Stimulated activated effector memory CD8-positive, alpha-beta T cell treated with anti-CD3 and anti-CD28 coated beads, Interleukin-12 subunit alpha, Interleukin-12 subunit beta, amount 100 ng/mL, for 72 hours (primary cell): Measurements from ENCODE around the gene POSTN.

Experiments
- ATAC-seq: fragments of 150-1000 bp; cut with Tn5 transposase; 2 replicates; pipeline ENCODE4 v1.10.0; 2021
- DNase-seq, 2 donors: peaks; one replicate each; pipeline ENCODE4 v3.0.0; 2021 to 2022; ENCODE audit warnings: low spot score in 2 of 2
- H3K27ac Mint-ChIP-seq: one replicate; pipeline ENCODE4 v1.8.0; 2022; ENCODE audit warnings: mild to moderate bottlenecking, mixed read lengths
- H3K36me3 Mint-ChIP-seq: one replicate; pipeline ENCODE4 v1.8.0; 2022; ENCODE audit warnings: mild to moderate bottlenecking, mixed read lengths
- H3K4me1 Mint-ChIP-seq: one replicate; pipeline ENCODE4 v1.8.0; 2022; ENCODE audit warnings: mixed read lengths
- H3K4me3 Mint-ChIP-seq: one replicate; pipeline ENCODE4 v1.8.0; 2022; ENCODE audit warnings: mild to moderate bottlenecking, mixed read lengths
- H3K9me3 Mint-ChIP-seq: one replicate; pipeline ENCODE4 v1.8.0; 2022; ENCODE audit warnings: mixed read lengths

POSTN gene

GRCh38 chr13:37598597-37598996 lies at the start of gene POSTN:
Gene POSTN (minus strand): TSS chr13:37598768. CDS start chr13:37598726, 42 bp downstream.
- H3K27ac Mint-ChIP-seq, result no peak within 1 kb of the TSS
- H3K9me3 Mint-ChIP-seq, result peaks cover 4% of the 10 kb centered on the region
- no peak for ATAC-seq
- DNase-seq, result no peak
- no peak within 1 kb of the TSS for H3K4me3 Mint-ChIP-seq
- no peaks in the 10 kb centered on the region for H3K36me3 Mint-ChIP-seq
- no peaks in the 10 kb centered on the region for H3K4me1 Mint-ChIP-seq

- Mint-ChIP-seq H3K4me1 (no peaks in the 10 kb centered on the region), H3K9me3 (peaks cover 11% of the 10 kb centered on the region), H3K4me3 (no peak overlapping the region), H3K27ac (no peak overlapping the region), H3K36me3 (no peaks in the 10 kb centered on the region)
- DNase-seq (no peak), ATAC-seq (no peak)
These were observed 48.6 kb upstream of the POSTN start for GRCh38 chr13:37647031-37647650.

- H3K4me3 Mint-ChIP-seq, result no peak overlapping the region
- ATAC-seq, result no peak
These were observed 48.0 kb upstream of the POSTN start for GRCh38 chr13:37646531-37646930.

GRCh38 chr13:37645181-37645740 lies 46.7 kb upstream of the POSTN start:
- no peak overlapping the region for H3K27ac Mint-ChIP-seq
- DNase-seq (no peak), ATAC-seq (no peak)
- H3K4me3 Mint-ChIP-seq, result no peak overlapping the region
- H3K36me3 Mint-ChIP-seq, result no peaks in the 10 kb centered on the region
- H3K9me3 Mint-ChIP-seq, result peaks cover 11% of the 10 kb centered on the region
- H3K4me1 Mint-ChIP-seq, result no peaks in the 10 kb centered on the region

More at GRCh38 chr13:37646531-37646930, 48.0 kb upstream of the POSTN start:
- Mint-ChIP-seq H3K4me1 (no peaks in the 10 kb centered on the region), H3K36me3 (no peaks in the 10 kb centered on the region), H3K27ac (no peak overlapping the region), H3K9me3 (peaks cover 11% of the 10 kb centered on the region)
- no peak for DNase-seq

- H3K36me3 Mint-ChIP-seq, result no peaks in the 10 kb centered on the region
- no peak overlapping the region for H3K27ac Mint-ChIP-seq
- H3K9me3 Mint-ChIP-seq, result peaks cover 11% of the 10 kb centered on the region
- H3K4me3 Mint-ChIP-seq, result no peak overlapping the region
- DNase-seq, result no peak
- no peaks in the 10 kb centered on the region for H3K4me1 Mint-ChIP-seq
- no peak for ATAC-seq
These were observed 42.8 kb upstream of the POSTN start for GRCh38 chr13:37641391-37641790.

GRCh38 chr13:37640499-37640898 lies 41.9 kb upstream of the POSTN start:
- Mint-ChIP-seq H3K9me3 (peaks cover 9% of the 10 kb centered on the region), H3K36me3 (no peaks in the 10 kb centered on the region), H3K4me3 (no peak overlapping the region), H3K27ac (no peak overlapping the region), H3K4me1 (no peaks in the 10 kb centered on the region)
- no peak for ATAC-seq
- DNase-seq, result no peak

- DNase-seq (no peak), ATAC-seq (no peak)
- peaks cover 4% of the 10 kb centered on the region for H3K9me3 Mint-ChIP-seq
- H3K4me1 Mint-ChIP-seq, result no peaks in the 10 kb centered on the region
- H3K27ac Mint-ChIP-seq, result no peak overlapping the region
- no peak overlapping the region for H3K4me3 Mint-ChIP-seq
- no peaks in the 10 kb centered on the region for H3K36me3 Mint-ChIP-seq
These were observed 38.1 kb upstream of the POSTN start for GRCh38 chr13:37636701-37637100.

GRCh38 chr13:37632294-37632693 lies 33.7 kb upstream of the POSTN start:
- H3K4me1 Mint-ChIP-seq, result no peaks in the 10 kb centered on the region
- DNase-seq (no peak), ATAC-seq (no peak)
- no peaks in the 10 kb centered on the region for H3K36me3 Mint-ChIP-seq
- H3K4me3 Mint-ChIP-seq, result no peak overlapping the region
- no peaks in the 10 kb centered on the region for H3K9me3 Mint-ChIP-seq
- H3K27ac Mint-ChIP-seq, result no peak overlapping the region

- H3K4me3 Mint-ChIP-seq, result no peak overlapping the region
- H3K36me3 Mint-ChIP-seq, result no peaks in the 10 kb centered on the region
- H3K9me3 Mint-ChIP-seq, result peaks cover 9% of the 10 kb centered on the region
- H3K4me1 Mint-ChIP-seq, result no peaks in the 10 kb centered on the region
- H3K27ac Mint-ChIP-seq, result no peak overlapping the region
- DNase-seq, result no peak
- ATAC-seq, result no peak
These were observed 28.9 kb upstream of the POSTN start for GRCh38 chr13:37627428-37627827.

- no peak overlapping the region for H3K27ac Mint-ChIP-seq
- ATAC-seq, result no peak
- no peak overlapping the region for H3K4me3 Mint-ChIP-seq
- H3K9me3 Mint-ChIP-seq, result peaks cover 17% of the 10 kb centered on the region
- DNase-seq, result no peak
- H3K36me3 Mint-ChIP-seq, result no peaks in the 10 kb centered on the region
- no peaks in the 10 kb centered on the region for H3K4me1 Mint-ChIP-seq
These were observed 23.3 kb upstream of the POSTN start for GRCh38 chr13:37621811-37622361.

- Mint-ChIP-seq H3K4me3 (no peak overlapping the region), H3K36me3 (no peaks in the 10 kb centered on the region), H3K9me3 (peaks cover 9% of the 10 kb centered on the region), H3K4me1 (no peaks in the 10 kb centered on the region), H3K27ac (no peak overlapping the region)
- ATAC-seq (no peak), DNase-seq (no peak)
These were observed 20.0 kb upstream of the POSTN start for GRCh38 chr13:37618554-37618953.

GRCh38 chr13:37617173-37617572 lies 18.6 kb upstream of the POSTN start:
- ATAC-seq (no peak), DNase-seq (no peak)
- H3K27ac Mint-ChIP-seq, result no peak overlapping the region
- H3K4me3 Mint-ChIP-seq, result no peak overlapping the region
- H3K4me1 Mint-ChIP-seq, result no peaks in the 10 kb centered on the region
- H3K36me3 Mint-ChIP-seq, result no peaks in the 10 kb centered on the region
- peaks cover 13% of the 10 kb centered on the region for H3K9me3 Mint-ChIP-seq

GRCh38 chr13:37616131-37616530 lies 17.6 kb upstream of the POSTN start:
- H3K9me3 Mint-ChIP-seq, result peaks cover 13% of the 10 kb centered on the region
- DNase-seq (no peak), ATAC-seq (no peak)
- H3K36me3 Mint-ChIP-seq, result no peaks in the 10 kb centered on the region
- H3K4me3 Mint-ChIP-seq, result no peak overlapping the region
- no peaks in the 10 kb centered on the region for H3K4me1 Mint-ChIP-seq
- H3K27ac Mint-ChIP-seq, result no peak overlapping the region

- no peaks in the 10 kb centered on the region for H3K36me3 Mint-ChIP-seq
- DNase-seq (no peak), ATAC-seq (no peak)
- H3K4me3 Mint-ChIP-seq, result no peak overlapping the region
- H3K9me3 Mint-ChIP-seq, result peaks cover 8% of the 10 kb centered on the region
- H3K27ac Mint-ChIP-seq, result no peak overlapping the region
- H3K4me1 Mint-ChIP-seq, result no peaks in the 10 kb centered on the region
These were observed 16.7 kb upstream of the POSTN start for GRCh38 chr13:37615276-37615675.

GRCh38 chr13:37613638-37614037 lies 15.1 kb upstream of the POSTN start:
- DNase-seq, result no peak
- Mint-ChIP-seq H3K4me3 (no peak overlapping the region), H3K4me1 (no peaks in the 10 kb centered on the region), H3K9me3 (peaks cover 5% of the 10 kb centered on the region), H3K36me3 (no peaks in the 10 kb centered on the region), H3K27ac (no peak overlapping the region)
- ATAC-seq, result no peak

- DNase-seq, result no peak
- ATAC-seq, result no peak
- Mint-ChIP-seq H3K4me3 (no peak overlapping the region), H3K9me3 (peaks cover 5% of the 10 kb centered on the region), H3K36me3 (no peaks in the 10 kb centered on the region), H3K4me1 (no peaks in the 10 kb centered on the region), H3K27ac (no peak overlapping the region)
These were observed 14.7 kb upstream of the POSTN start for GRCh38 chr13:37613236-37613635.
